Fibroblast of lung (primary cell): ENCODE results near the gene SERPINB10. TPM values are rescaled to one million over a fixed set of nuclear protein-coding genes. Genes with fewer than 3 reads are reported as not detected.

Source experiments
- DNase-seq, 2 donors: peaks; one replicate each; pipeline versions ENCODE4 v3.0.0 to v3.0.0-alpha.2; 2010; ENCODE audit warnings: low read depth in 2 of 2
- H2AFZ ChIP-seq: 2 replicates; pipeline ENCODE4 v1.5.1; 2012; ENCODE audit warnings: low read length, control low read depth, inconsistent platforms
- H3K27ac ChIP-seq: 2 replicates; pipeline ENCODE4 v1.5.1; 2011; ENCODE audit warnings: low read length, control low read depth; ENCODE audit not compliant: insufficient read depth
- H3K27me3 ChIP-seq: 2 replicates; pipeline ENCODE4 v1.5.1; 2011; ENCODE audit warnings: mild to moderate bottlenecking, low read length; ENCODE audit not compliant: control insufficient read depth, insufficient read depth
- H3K36me3 ChIP-seq: 2 replicates; pipeline ENCODE4 v1.5.1; 2011; ENCODE audit warnings: low read length; ENCODE audit not compliant: control insufficient read depth, insufficient read depth
- H3K4me1 ChIP-seq: 2 replicates; pipeline ENCODE4 v1.5.1; 2011; ENCODE audit warnings: low read length; ENCODE audit not compliant: control insufficient read depth, insufficient read depth; ENCODE audit errors: extremely low read depth
- H3K4me2 ChIP-seq: 2 replicates; pipeline ENCODE4 v1.5.1; 2011; ENCODE audit warnings: low read length, control low read depth; ENCODE audit not compliant: insufficient read depth; ENCODE audit errors: extremely low read depth
- H3K4me3 ChIP-seq, 4 experiments: fragments of 200-600 bp in 1 of 4; sonication (generic) in 1 of 4; replicated peaks in 1 of 4; 2 replicates each; pipeline ENCODE4 v1.5.1; 2011 to 2016; ENCODE audit warnings: low read length in 4 of 4, low read depth in 3 of 4, mild to moderate bottlenecking in 3 of 4, control low read depth in 2 of 4, inconsistent platforms in 1 of 4, mixed read lengths in 1 of 4; ENCODE audit not compliant: insufficient read depth in 1 of 4; ENCODE audit errors: control extremely low read depth in 1 of 4
- H3K79me2 ChIP-seq: 2 replicates; pipeline ENCODE4 v1.5.1; 2012; ENCODE audit warnings: mild to moderate bottlenecking, low read length, inconsistent platforms; ENCODE audit not compliant: control insufficient read depth, insufficient read depth
- H3K9ac ChIP-seq: 2 replicates; pipeline ENCODE4 v1.5.1; 2011; ENCODE audit warnings: mild to moderate bottlenecking, low read length, control low read depth; ENCODE audit not compliant: insufficient read depth
- H3K9me3 ChIP-seq: 2 replicates; pipeline ENCODE4 v1.5.1; 2012; ENCODE audit warnings: low read depth, low read length; ENCODE audit not compliant: control insufficient read depth, insufficient read depth
- H4K20me1 ChIP-seq: 2 replicates; pipeline ENCODE4 v1.5.1; 2011; ENCODE audit warnings: low read length; ENCODE audit not compliant: control insufficient read depth, insufficient read depth; ENCODE audit errors: extremely low read depth
- EZH2 ChIP-seq: IDR thresholded peaks from 2 replicates; pipeline ENCODE4 v1.5.1; 2012; ENCODE audit warnings: low read length, control low read depth, mild to moderate bottlenecking; ENCODE audit errors: missing control alignments
- polyA plus RNA-seq, 2 donors: library from polyadenylated mRNA; depleted of rRNA in 1 of 2; stranded (reverse) in 1 of 2; unstranded in 1 of 2; fragments of >200 nt; gene quantifications; 2 replicates each; pipeline ENCODE4 v1.2.1, GENCODE V29; 2011 to 2012; ENCODE audit warnings: missing spikeins in 1 of 2
- total RNA-seq: library from RNA; depleted of rRNA; stranded (reverse); fragments of >200 nt; gene quantifications from 2 replicates; pipeline ENCODE4 v1.2.1, GENCODE V29; 2014
- TF ChIP-seq, protein P1 (sequence below), 2 donors: IDR thresholded peaks in 1 of 2; conservative IDR thresholded peaks in 1 of 2; 1 replicate in 1 of 2; 2 replicates in 1 of 2; pipeline ENCODE4 v1.5.1; 2011 to 2012; ENCODE audit warnings: low read length in 2 of 2, control low read depth in 1 of 2, inconsistent platforms in 1 of 2, low read depth in 1 of 2, mild to moderate bottlenecking in 1 of 2

The SERPINB10 gene
- total and polyA plus RNA-seq, 2 donors (not counting 1 experiment from before 2014, with no cell fraction given): 0.08 TPM; not detected in 1

DNA sequence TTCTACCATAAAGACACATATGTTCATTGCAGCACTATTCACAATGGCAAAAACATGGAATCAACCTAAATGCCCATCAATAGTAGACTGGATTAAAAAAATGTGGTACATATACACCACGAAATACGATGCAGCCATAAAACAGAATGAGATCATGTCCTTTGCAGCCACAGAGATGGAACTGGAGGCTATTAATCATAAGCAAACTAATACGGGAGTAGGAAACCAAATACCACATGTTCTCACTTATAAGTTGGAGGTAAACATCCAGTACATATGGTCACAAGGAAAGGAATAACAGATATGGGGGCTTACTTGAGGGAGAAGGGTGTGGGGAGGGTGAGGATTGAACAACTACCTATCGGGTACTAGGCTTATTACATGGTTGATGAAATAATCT lies 49.0 kb downstream of the SERPINB10 start:
- Histone ChIP-seq H2AFZ (no peak overlapping the region), H3K9me3 (no peaks in the 10 kb centered on the region), H3K4me1 (no peaks in the 10 kb centered on the region), H3K79me2 (no peaks in the 10 kb centered on the region), H3K36me3 (no peaks in the 10 kb centered on the region), H4K20me1 (no peaks in the 10 kb centered on the region), H3K4me2 (no peak overlapping the region), H3K27me3 (peaks cover 4% of the 10 kb centered on the region), H3K27ac (no peak overlapping the region), H3K9ac (no peak overlapping the region), H3K4me3 (no peak overlapping the region)
- no peak for DNase-seq
- TF ChIP-seq, protein P1, sequence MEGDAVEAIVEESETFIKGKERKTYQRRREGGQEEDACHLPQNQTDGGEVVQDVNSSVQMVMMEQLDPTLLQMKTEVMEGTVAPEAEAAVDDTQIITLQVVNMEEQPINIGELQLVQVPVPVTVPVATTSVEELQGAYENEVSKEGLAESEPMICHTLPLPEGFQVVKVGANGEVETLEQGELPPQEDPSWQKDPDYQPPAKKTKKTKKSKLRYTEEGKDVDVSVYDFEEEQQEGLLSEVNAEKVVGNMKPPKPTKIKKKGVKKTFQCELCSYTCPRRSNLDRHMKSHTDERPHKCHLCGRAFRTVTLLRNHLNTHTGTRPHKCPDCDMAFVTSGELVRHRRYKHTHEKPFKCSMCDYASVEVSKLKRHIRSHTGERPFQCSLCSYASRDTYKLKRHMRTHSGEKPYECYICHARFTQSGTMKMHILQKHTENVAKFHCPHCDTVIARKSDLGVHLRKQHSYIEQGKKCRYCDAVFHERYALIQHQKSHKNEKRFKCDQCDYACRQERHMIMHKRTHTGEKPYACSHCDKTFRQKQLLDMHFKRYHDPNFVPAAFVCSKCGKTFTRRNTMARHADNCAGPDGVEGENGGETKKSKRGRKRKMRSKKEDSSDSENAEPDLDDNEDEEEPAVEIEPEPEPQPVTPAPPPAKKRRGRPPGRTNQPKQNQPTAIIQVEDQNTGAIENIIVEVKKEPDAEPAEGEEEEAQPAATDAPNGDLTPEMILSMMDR (conservative IDR thresholded peaks at IDR 0.05 in 1 of 2, IDR thresholded peaks at IDR 0.05 in 1 of 2; ENCODE audit: low read depth in 1 of 2, low read length in 2 of 2): no peak
- TF ChIP-seq EZH2: no peak

DNA sequence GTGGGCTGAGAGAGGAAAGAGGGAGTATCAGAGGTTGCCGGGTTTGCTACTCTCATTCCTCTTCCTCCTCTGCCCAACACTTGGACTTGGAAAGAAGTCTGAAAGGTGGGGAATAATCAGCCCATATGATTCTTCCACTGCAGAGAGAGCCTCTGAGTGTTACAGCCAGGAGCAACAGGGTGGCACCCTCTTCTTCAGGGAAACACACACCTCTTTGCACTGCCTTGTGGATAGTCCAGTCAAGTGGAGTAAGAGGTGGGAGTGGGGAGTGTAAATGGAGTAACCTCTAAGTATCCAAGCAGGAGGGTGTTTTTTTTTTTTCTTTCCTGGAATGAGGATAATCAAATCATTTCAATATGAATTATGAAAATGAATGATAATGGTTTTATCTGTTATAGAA lies 53.1 kb downstream of the SERPINB10 start:
- Histone ChIP-seq H2AFZ (no peak overlapping the region), H3K27me3 (peaks cover 4% of the 10 kb centered on the region), H4K20me1 (no peaks in the 10 kb centered on the region), H3K4me3 (no peak overlapping the region), H3K9me3 (no peaks in the 10 kb centered on the region), H3K9ac (no peak overlapping the region), H3K4me2 (no peak overlapping the region), H3K79me2 (no peaks in the 10 kb centered on the region), H3K27ac (no peak overlapping the region), H3K4me1 (no peaks in the 10 kb centered on the region), H3K36me3 (no peaks in the 10 kb centered on the region)
- TF ChIP-seq, protein P1 (conservative IDR thresholded peaks at IDR 0.05 in 1 of 2, IDR thresholded peaks at IDR 0.05 in 1 of 2; ENCODE audit: low read depth in 1 of 2, low read length in 2 of 2): no peak
- TF ChIP-seq EZH2: no peak
- DNase-seq: no peak

DNA sequence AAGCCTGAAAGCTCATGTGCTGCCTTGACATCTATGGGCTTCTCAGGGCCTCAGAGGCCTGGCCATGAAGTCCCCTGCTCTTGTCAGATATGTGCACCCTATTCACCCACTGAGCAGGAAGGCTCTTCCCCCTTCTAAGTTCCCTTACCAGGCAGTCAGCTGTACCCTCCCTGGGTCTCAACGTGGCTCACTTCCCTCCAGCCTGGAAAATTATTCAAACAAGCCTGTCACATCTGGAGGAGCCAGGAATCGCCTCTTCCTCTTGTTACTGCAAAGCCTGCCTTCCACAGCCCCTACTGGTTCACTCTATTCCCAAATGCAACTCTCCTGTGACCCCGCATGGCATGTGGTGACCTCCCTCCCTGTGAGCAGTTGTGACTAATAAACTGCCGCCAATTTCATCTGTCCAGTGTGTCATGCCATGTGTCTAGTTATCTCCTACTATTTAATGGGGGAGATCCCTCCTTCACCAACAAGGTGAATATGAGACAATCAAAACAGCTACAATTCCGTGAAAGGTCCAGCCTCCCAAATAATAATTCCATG lies 53.8 kb downstream of the SERPINB10 start:
- H3K4me3 ChIP-seq: no peak overlapping the region
- no peak for DNase-seq
- H3K9me3 ChIP-seq: no peaks in the 10 kb centered on the region
- no peaks in the 10 kb centered on the region for H4K20me1 ChIP-seq
- TF ChIP-seq, protein P1 (conservative IDR thresholded peaks at IDR 0.05 in 1 of 2, IDR thresholded peaks at IDR 0.05 in 1 of 2; ENCODE audit: low read depth in 1 of 2, low read length in 2 of 2): no peak
- TF ChIP-seq EZH2: no peak
- no peak overlapping the region for H3K4me2 ChIP-seq
- H3K4me1 ChIP-seq: no peaks in the 10 kb centered on the region
- H3K27me3 ChIP-seq: peaks cover 4% of the 10 kb centered on the region
- no peak overlapping the region for H3K9ac ChIP-seq
- H2AFZ ChIP-seq: no peak overlapping the region
- H3K27ac ChIP-seq: no peak overlapping the region
- H3K36me3 ChIP-seq: no peaks in the 10 kb centered on the region
- no peaks in the 10 kb centered on the region for H3K79me2 ChIP-seq
